ENCODE measurements around the gene ATP1B2. TPM values are rescaled to one million over a fixed set of nuclear protein-coding genes. Genes with fewer than 3 reads are reported as not detected.

ATP1B2 gene, protein sequence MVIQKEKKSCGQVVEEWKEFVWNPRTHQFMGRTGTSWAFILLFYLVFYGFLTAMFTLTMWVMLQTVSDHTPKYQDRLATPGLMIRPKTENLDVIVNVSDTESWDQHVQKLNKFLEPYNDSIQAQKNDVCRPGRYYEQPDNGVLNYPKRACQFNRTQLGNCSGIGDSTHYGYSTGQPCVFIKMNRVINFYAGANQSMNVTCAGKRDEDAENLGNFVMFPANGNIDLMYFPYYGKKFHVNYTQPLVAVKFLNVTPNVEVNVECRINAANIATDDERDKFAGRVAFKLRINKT
- total RNA-seq (2022) (not detected in 2 replicates), Bru-seq, nascent RNA (not detected), BruChase-seq, experiment 1, labeled RNA remaining after a 6-hour chase (not detected), BruChase-seq, experiment 2, labeled RNA remaining after a 2-hour chase (percentile 13 among the genes with signal in this experiment)
- long read RNA-seq = 0 reads

DNA sequence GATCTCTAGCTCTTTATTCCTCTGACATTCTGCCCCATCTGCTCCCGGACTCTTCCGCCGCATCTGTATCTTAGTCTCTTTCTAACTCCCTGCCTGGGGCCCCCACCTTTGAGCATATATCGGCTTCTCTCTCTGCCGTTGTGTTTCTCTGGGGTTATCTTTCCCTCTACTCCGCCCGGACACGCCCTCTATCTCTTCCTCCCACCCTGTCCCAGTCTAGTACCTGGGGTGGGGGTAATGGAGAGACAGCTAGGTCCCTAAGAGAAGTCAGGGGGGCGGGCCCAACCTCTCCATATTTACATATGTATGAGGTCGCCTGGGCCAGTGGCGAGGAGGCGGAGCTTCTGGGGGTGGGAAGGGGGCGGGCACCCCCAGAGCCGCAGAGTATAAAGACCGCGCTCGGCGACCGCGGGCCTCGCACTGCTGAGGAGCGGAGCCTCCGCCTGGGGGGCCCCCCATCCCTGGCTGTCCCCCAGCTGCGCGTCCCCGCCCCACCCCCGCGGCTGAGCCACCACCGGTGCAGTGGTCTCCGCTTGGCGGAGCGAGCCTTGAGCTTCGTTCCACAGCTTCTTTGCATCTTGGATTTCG, at the start of gene ATP1B2:
TSS of gene ATP1B2 (plus strand) at position 418 of the 588 bp plus-strand sequence. CDS start 593 bp downstream, outside the sequence.
- intact Hi-C loops (cut with micrococcal nuclease; ENCODE audit: unreplicated experiment) = no loop called here
- DNase-seq = peak; percentile 24
- Mint-ChIP-seq H3K36me3 (ENCODE audit: insufficient read depth, unreplicated experiment) (no peaks in the 10 kb centered on the region), H3K4me1 (ENCODE audit: low read depth, unreplicated experiment) (peaks cover 16% of the 10 kb centered on the region), H3K27ac (ENCODE audit: unreplicated experiment) (no peak within 1 kb of the TSS), H3K4me3 (ENCODE audit: low read depth, unreplicated experiment) (peak within 1 kb of the TSS; percentile 68), H3K27me3 (ENCODE audit: unreplicated experiment) (peaks cover 83% of the 10 kb centered on the region), H3K9me3 (ENCODE audit: low read depth, unreplicated experiment) (no peaks in the 10 kb centered on the region)
- CTCF ChIA-PET = interaction anchor here (0.6 to 0.9 kb wide), 4 partner anchors 9 to 37 kb away, joined by 3 to 6 read pairs (median 4); partner anchors contain the start of gene FXR2
- TF ChIP-seq, protein P1, sequence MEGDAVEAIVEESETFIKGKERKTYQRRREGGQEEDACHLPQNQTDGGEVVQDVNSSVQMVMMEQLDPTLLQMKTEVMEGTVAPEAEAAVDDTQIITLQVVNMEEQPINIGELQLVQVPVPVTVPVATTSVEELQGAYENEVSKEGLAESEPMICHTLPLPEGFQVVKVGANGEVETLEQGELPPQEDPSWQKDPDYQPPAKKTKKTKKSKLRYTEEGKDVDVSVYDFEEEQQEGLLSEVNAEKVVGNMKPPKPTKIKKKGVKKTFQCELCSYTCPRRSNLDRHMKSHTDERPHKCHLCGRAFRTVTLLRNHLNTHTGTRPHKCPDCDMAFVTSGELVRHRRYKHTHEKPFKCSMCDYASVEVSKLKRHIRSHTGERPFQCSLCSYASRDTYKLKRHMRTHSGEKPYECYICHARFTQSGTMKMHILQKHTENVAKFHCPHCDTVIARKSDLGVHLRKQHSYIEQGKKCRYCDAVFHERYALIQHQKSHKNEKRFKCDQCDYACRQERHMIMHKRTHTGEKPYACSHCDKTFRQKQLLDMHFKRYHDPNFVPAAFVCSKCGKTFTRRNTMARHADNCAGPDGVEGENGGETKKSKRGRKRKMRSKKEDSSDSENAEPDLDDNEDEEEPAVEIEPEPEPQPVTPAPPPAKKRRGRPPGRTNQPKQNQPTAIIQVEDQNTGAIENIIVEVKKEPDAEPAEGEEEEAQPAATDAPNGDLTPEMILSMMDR (IDR thresholded peaks at IDR 0.05; ENCODE audit: unreplicated experiment) = no peak
- BruUV-seq (replicated peaks) = no TSS peak

DNA sequence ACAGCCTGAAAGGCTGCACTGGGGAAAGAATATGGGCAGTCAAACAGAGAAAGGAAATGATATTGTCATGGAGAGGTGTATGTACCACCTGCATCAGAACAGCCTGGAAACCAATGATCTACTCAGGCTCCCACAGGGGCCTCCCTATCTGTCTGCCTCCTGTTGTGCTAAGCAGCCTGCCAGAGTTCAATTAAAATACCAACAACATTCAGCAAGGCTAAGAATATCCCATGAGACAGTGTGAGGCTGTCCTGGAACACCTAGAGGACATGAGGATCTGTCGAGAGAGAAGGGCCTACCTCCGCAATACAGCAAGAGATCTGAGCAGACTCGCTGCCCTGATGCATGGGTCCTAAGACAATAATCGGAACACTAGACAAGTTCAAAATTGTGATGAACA, 44.4 kb upstream of the ATP1B2 start:
- TF ChIP-seq, protein P1 (IDR thresholded peaks at IDR 0.05; ENCODE audit: unreplicated experiment) = no peak
- Mint-ChIP-seq H3K27ac (ENCODE audit: unreplicated experiment) (no peak overlapping the region), H3K27me3 (ENCODE audit: unreplicated experiment) (no peaks in the 10 kb centered on the region), H3K4me3 (ENCODE audit: low read depth, unreplicated experiment) (no peak overlapping the region), H3K4me1 (ENCODE audit: low read depth, unreplicated experiment) (no peaks in the 10 kb centered on the region), H3K36me3 (ENCODE audit: insufficient read depth, unreplicated experiment) (peaks cover 46% of the 10 kb centered on the region), H3K9me3 (ENCODE audit: low read depth, unreplicated experiment) (no peaks in the 10 kb centered on the region)
- CTCF ChIA-PET = no interaction called here
- no peak for DNase-seq
- no TSS peak for BruUV-seq (replicated peaks)
- intact Hi-C loops (cut with micrococcal nuclease; ENCODE audit: unreplicated experiment) = no loop called here

DNA sequence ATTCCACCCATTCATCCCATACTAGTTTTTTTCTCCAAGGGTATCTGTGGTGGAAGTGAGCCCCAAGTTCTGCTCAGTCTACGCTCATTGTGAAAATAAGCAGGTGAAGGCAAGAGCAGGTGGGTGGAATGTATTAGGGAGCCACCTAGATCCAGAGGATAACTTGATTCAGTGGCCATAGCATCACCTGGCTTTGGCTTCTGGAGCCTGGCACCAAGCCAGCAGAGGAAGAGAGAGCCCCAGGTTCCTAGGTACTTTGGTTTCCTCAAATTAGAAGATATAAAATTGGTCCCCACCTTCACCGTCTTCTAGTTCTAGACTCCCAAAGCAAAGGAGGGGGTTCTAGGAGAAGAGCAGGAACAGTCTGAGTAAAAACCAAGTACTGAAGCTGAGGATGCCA, 40.1 kb upstream of the ATP1B2 start:
- Mint-ChIP-seq H3K27ac (ENCODE audit: unreplicated experiment) (no peak overlapping the region), H3K9me3 (ENCODE audit: low read depth, unreplicated experiment) (no peaks in the 10 kb centered on the region), H3K36me3 (ENCODE audit: insufficient read depth, unreplicated experiment) (peaks cover 32% of the 10 kb centered on the region), H3K4me3 (ENCODE audit: low read depth, unreplicated experiment) (no peak overlapping the region), H3K27me3 (ENCODE audit: unreplicated experiment) (no peaks in the 10 kb centered on the region), H3K4me1 (ENCODE audit: low read depth, unreplicated experiment) (peaks cover 23% of the 10 kb centered on the region)
- TF ChIP-seq, protein P1 (IDR thresholded peaks at IDR 0.05; ENCODE audit: unreplicated experiment) = no peak
- CTCF ChIA-PET = no interaction called here
- DNase-seq = no peak
- BruUV-seq (replicated peaks) = no TSS peak
- intact Hi-C loops (cut with micrococcal nuclease; ENCODE audit: unreplicated experiment) = no loop called here

DNA sequence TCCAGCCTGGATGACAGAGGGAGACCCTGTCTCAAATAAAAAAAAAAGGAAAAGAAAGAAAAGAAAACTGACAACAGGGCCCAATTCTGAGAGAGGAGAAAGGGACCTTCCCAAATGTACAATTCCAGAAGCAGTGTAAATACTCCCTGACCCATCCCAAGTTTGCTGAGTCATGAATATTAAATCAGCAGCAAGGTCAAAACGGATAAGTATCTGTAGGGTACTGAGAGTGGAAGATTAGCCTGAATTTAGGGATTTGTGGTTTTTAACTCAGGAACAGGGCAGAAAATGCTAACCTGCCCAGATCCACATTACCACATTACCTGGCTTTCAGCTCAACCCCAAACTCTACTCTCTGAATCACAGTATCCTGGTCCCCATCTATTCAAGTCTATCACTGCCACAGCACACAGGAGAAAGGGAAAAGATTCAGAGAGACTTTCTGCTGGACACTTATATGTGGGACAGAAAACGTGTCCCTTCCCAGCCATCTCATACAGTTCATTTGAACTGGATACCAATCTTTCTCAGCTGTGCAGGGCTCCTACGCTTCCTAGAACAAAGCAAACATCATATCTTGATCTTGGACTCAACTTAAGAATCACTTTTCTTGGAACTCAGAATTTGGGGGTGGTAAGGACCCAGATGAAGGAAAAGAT, 39.0 kb upstream of the ATP1B2 start:
- TF ChIP-seq, protein P1 (IDR thresholded peaks at IDR 0.05; ENCODE audit: unreplicated experiment) = no peak

More for the DNA sequence above, 39.0 kb upstream of the ATP1B2 start:
- Mint-ChIP-seq H3K9me3 (ENCODE audit: low read depth, unreplicated experiment) (no peaks in the 10 kb centered on the region), H3K4me1 (ENCODE audit: low read depth, unreplicated experiment) (peaks cover 23% of the 10 kb centered on the region), H3K27me3 (ENCODE audit: unreplicated experiment) (no peaks in the 10 kb centered on the region), H3K4me3 (ENCODE audit: low read depth, unreplicated experiment) (peak overlapping the region; percentile 78), H3K27ac (ENCODE audit: unreplicated experiment) (peak overlapping the region; percentile 11), H3K36me3 (ENCODE audit: insufficient read depth, unreplicated experiment) (peaks cover 28% of the 10 kb centered on the region)
- CTCF ChIA-PET = no interaction called here
- BruUV-seq (replicated peaks) = no TSS peak
- intact Hi-C loops (cut with micrococcal nuclease; ENCODE audit: unreplicated experiment) = no loop called here
- no peak for DNase-seq
